HG03108 (cell line): ENCODE measurements around the gene UBA1.

Experiments used
- ATAC-seq: cut with Tn5 transposase; IDR thresholded peaks from one replicate; pipeline ENCODE4 v1.9.1; 2021; ENCODE audit warnings: moderate library complexity; ENCODE audit not compliant: unreplicated experiment

UBA1 gene

DNA sequence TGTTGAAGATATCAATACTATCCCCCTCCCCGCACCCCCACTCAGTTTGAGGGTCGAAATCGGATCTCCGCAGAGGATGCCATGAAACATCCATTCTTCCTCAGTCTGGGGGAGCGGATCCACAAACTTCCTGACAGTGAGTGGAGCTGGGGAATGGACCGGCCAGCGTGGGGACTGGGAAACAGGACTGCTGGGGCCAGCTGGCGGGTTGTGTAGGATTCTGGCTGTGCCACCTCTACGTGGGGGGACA, 33.6 kb downstream of the UBA1 start:
- no peak for ATAC-seq

- no peak for ATAC-seq
These were observed 35.1 kb downstream of the UBA1 start for GRCh38 chrX:47228550-47229270.

- ATAC-seq: no peak
These were observed 35.8 kb downstream of the UBA1 start for GRCh38 chrX:47229427-47229826.

GRCh38 chrX:47230136-47230868, 36.7 kb downstream of the UBA1 start:
- no peak for ATAC-seq

DNA sequence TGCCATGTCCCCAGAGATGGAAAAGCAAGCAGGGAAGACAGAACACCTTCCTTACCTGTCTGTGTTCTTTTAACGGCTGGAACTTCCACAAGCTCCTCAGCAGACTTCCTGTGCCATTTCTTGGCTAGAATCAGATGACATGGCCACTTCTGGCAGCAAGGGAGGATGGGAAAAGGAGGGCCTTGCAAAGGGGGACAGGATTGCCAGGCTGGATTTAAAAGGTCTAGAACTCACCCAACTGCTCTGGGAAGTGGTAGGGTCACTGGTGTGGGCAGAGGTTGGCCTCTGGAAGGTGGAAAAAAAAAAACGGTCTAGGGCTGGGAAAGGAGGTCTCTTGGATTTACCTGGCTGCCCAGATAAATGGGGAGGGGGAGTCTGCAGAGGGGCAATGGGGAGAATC, 37.5 kb downstream of the UBA1 start:
- ATAC-seq: no peak

DNA sequence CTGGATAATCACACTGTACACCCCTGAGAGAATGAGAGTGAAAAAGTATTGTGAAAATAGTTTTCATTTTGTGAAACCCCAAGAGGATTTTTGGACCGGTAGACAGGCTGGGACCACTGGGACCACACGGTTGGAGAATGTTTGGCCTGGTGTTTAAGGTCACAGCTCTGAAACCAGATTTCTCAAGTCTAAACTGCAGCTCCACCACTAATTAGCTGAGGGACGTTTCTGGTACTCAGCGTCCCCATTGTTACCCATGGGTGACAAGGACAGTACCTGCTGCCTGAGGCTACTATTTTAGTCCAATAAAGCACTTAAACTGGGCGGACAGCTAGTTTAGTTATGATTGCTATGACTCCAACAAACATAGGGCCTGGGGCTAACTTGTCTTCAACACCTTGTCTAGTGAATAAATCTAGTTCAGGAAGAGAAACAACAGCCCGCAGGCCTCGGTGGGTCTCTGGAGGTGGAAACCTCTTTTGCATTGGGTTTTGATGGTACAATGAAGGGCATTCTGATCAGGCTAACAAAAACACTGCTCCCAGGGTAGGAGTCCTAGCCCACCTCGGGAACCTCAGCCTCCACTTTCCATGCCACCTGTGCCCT, 38.7 kb downstream of the UBA1 start:
- no peak for ATAC-seq

DNA sequence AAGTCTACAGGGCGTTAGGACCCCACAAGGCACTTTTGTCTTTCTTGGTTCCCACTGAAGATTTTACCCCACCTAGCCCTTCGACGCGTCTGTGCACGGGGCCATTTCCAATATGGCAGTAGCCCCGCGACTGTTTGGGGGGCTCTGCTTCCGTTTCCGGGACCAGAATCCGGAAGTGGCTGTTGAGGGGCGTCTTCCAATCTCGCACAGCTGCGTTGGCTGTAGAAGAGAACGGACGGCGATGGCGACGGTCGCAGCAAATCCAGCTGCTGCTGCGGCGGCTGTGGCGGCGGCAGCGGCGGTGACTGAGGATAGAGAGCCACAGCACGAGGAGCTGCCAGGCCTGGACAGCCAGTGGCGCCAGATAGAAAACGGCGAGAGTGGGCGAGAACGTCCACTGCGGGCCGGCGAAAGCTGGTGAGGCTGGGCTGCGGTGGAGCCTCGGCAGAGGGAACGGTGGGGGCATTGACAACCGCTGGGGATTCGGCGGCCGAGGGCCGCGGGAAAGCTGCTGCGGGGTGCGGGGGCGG, 39.2 kb downstream of the UBA1 start, which contains the start of gene USP11:
TSS of gene USP11 (plus strand) at position 207 of the 530 bp plus-strand sequence. CDS start at position 242, 35 bp downstream.
- ATAC-seq: peak; percentile 2

GRCh38 chrX:47233333-47234113, 39.9 kb downstream of the UBA1 start:
- peak; percentile 84 for ATAC-seq

- no peak for ATAC-seq
These were observed 41.0 kb downstream of the UBA1 start for GRCh38 chrX:47234583-47234982.

- no peak for ATAC-seq
These were observed 42.1 kb downstream of the UBA1 start for GRCh38 chrX:47235691-47236103.

DNA sequence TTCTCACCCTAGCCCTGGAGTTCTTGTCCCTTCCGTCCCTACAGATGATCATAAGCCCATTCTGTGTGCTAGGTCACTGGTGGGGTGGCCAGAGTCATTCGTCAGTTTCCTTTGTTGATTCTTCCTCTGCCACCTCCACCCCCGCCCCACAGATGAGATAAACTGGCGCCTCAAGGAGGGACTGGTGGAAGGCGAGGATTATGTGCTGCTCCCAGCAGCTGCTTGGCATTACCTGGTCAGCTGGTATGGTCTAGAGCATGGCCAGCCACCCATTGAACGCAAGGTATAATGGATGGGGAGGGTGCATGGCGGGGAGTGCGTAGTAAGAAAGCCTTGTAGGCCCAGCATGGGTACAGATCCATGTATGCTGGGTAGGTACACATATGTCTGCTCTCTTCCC, 45.6 kb downstream of the UBA1 start:
- ATAC-seq: no peak

GRCh38 chrX:47239898-47240545, 46.4 kb downstream of the UBA1 start:
- no peak for ATAC-seq

DNA sequence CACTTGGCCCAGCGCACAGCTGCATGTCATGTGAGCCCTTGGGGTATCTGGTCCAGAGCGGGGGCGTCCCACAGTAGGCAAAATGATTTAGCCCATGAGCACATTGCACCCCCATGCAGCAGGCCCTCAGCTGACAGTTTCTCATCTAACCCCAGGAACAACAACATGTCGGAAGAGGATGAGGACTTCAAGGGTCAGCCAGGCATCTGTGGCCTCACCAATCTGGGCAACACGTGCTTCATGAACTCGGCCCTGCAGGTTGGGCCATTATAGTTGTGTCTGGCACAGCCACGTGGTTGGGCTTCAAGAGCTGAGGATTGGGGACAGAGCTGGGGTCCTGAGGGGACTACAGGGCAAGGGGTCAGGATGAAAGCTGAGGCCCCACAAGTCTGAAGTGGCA, 47.0 kb downstream of the UBA1 start:
- no peak for ATAC-seq

GRCh38 chrX:47241201-47242011, 47.8 kb downstream of the UBA1 start:
- ATAC-seq: no peak

- ATAC-seq: no peak
These were observed 48.7 kb downstream of the UBA1 start for GRCh38 chrX:47242321-47242720.

DNA sequence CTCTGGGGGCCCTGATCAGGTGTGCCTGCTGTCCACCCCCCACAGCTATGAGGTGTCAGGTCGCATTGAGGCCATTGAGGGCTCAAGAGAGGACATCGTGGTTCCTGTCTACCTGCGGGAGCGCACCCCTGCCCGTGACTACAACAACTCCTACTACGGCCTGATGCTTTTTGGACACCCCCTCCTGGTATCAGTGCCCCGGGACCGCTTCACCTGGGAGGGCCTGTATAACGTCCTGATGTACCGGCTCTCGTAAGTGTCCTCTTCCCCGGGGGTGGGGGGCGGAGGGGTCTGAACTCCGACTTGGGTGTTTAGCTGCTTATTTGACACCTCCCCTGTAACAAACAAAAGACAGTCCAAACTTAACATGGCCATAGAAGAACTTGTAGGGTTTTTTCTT, 49.7 kb downstream of the UBA1 start:
- ATAC-seq: no peak

GRCh38 chrX:47244676-47245075, 51.0 kb downstream of the UBA1 start:
- no peak for ATAC-seq

- no peak for ATAC-seq
These were observed 51.5 kb downstream of the UBA1 start for GRCh38 chrX:47245156-47245555.

DNA sequence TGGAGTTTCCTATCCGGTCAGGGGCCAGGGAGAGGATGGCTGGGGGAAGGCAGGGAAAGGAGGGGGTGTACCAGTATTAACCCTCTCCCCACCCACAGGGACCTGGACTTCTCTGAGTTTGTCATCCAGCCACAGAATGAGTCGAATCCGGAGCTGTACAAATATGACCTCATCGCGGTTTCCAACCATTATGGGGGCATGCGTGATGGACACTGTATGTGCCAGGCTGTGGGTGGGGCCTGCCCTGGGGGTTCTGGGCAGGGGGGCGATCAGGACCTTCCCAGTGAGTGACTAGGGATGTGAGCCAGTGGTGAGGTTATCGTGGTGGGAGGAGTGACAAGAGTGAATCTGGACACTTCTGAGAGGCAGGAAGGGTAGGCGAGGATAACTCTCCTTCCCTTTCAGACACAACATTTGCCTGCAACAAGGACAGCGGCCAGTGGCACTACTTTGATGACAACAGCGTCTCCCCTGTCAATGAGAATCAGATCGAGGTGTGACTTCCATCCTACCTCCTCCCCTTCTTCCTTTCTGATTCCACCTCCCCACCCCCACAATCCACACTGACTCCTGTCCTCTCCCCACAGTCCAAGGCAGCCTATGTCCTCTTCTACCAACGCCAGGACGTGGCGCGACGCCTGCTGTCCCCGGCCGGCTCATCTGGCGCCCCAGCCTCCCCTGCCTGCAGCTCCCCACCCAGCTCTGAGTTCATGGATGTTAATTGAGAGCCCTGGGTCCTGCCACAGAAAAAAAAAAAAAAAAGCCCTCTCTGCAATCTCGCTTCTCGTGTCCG, 53.8 kb downstream of the UBA1 start:
- no peak for ATAC-seq
